GM21529 (cell line): ENCODE results near the gene ATG4A.
A peak's percentile ranks its signal among the peaks of the same experiment; 100 is the strongest.

Experiments
- ATAC-seq: cut with Tn5 transposase; IDR thresholded peaks from one replicate; pipeline ENCODE4 v1.9.1; 2021; ENCODE audit not compliant: unreplicated experiment

The ATG4A gene, protein sequence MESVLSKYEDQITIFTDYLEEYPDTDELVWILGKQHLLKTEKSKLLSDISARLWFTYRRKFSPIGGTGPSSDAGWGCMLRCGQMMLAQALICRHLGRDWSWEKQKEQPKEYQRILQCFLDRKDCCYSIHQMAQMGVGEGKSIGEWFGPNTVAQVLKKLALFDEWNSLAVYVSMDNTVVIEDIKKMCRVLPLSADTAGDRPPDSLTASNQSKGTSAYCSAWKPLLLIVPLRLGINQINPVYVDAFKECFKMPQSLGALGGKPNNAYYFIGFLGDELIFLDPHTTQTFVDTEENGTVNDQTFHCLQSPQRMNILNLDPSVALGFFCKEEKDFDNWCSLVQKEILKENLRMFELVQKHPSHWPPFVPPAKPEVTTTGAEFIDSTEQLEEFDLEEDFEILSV

DNA sequence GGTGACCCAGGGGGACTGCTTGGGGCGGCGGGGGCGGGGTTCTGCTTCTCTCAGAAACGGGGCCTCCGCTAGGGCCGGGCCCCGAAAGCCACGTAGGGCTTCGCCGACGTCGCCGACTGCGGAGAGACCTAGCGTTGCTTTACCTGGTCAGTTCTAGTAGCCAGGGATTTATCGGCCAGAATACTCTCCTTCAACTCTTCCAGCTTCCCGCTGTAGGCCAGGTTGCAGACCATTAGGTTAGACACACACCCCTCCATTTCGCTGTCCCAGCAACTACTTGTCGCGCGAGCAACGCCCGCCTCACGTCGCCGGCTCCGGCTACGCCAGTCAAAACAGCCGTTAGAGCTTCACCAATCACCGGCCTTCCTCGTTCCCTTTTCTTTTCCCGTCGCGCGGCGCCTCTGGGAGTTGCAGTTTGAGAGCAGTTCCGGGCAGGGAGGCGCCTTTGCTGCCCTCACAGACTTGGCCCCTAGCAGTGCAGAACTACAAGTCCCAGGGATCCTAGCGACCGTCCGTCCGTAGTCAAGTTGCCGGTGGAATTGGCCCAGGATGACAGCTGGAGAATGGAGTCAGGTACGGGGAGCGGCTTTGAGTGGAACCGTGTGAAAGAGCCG lies at the start of gene ATG4A, which contains the start of gene PSMD10:
Gene ATG4A (plus strand): TSS at position 515 of the 614 bp plus-strand sequence. CDS start 49 bp downstream, at position 564.
Gene PSMD10 (minus strand): TSS at position 279 of the 614 bp plus-strand sequence. CDS start 22 bp downstream, at position 257.
- peak; percentile 96 for ATAC-seq

DNA sequence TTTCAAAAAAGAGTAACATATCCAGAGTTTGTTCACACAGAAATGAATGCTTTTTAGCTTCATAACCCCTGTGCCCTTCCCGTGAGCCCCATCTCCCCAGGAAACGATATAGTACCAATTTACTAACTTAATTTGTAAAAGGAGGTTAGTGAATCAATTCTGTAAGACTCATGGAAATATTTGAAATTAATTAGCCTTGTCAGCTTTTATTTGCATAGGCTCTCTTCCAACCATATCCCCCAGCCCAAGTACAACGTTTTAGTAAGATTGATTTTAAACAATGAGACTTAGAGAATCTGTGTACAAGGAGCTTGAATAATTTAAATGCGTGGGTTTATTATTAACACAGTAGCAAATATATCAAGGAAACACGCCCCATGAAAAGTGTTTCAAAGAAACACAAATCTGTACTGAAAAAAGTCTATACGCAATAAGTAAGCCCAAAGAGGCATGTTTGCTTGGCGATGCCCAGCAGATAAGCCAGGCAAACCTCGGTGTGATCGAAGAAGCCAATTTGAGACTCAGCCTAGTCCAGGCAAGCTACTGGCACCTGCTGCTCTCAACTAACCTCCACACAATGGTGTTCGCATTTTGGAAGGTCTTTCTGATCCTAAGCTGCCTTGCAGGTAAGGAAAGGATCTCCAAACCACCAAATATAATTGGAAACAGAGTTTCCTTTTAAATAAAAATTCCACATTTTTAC lies 46.9 kb upstream of the ATG4A start, which contains the start of gene VSIG1:
Gene VSIG1 (plus strand): TSS at position 512 of the 703 bp plus-strand sequence. CDS start 66 bp downstream, at position 578.
- ATAC-seq = no peak

DNA sequence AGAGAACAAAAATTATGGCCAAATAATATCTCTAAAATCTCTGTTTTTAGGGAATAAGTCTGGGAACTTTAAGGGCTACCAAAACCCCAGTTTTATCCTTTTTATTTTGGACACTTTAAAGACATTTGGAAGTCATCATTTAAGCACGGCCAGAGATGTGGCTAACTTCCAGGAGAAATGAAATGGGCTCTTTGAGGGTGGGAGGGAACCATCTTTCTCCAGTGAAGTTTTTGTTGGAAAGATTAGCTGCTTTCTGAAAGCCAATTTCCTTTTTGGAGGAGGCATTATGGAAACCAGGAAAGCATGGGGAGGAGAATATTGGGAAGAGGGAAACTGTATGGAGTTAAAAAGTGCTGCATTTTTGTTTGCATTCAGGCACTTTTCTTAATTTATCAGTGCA lies 41.9 kb upstream of the ATG4A start:
- ATAC-seq = no peak

DNA sequence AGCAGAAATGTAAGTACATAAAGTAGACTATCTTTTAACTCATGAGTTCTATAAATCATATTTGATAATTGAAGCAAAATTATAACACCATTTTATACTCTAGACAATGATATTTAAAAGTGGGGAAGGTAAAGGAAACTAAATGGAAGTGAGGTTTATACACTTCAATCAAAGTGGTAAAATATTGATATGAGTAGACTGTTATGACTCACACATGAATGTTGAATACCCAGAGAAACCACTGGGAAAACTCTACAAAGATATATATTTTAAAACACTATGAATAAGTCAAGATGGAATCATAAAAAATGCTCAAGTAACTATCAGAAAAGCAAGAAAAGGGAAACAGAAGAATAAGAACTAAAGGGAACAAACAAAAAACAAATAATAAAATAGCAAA lies 38.4 kb upstream of the ATG4A start:
- ATAC-seq = no peak

DNA sequence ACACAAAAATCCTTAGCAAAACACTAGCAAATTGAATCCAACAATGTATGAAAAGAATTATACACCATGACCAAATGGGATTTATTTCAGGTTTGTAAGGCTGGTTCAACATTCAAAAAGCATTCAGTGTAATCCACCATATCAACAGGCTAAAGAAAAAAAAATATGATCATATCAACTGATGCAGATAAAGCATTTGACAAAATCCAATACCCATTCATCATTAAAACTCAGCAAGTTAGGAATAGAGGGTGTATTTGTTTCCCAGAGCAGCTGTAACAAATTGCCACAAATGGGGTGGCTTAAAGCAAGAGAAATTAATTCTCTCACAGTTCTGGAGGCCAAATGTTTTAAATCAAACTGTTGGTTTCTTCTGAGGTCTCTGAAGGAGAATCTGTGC lies 36.0 kb upstream of the ATG4A start:
- no peak for ATAC-seq

DNA sequence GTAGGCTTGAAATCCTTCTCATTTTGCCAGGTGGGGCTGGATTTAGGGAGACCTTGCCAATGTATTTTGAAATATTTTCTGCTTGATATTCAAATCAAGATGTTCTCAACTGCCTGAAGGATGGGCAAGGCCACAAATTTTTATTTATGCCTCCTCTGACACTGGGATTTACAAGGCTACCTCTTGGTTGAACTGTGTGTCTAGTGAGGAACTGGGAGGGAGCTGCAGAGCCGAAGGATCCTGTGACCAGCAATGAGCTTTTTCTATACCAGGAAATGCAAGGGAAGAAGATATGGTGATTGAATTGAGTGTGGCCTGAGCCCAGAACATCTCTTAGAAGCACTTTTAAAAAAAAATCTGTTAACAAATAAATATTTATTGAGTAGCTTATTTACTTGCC lies 31.8 kb upstream of the ATG4A start:
- ATAC-seq = no peak

DNA sequence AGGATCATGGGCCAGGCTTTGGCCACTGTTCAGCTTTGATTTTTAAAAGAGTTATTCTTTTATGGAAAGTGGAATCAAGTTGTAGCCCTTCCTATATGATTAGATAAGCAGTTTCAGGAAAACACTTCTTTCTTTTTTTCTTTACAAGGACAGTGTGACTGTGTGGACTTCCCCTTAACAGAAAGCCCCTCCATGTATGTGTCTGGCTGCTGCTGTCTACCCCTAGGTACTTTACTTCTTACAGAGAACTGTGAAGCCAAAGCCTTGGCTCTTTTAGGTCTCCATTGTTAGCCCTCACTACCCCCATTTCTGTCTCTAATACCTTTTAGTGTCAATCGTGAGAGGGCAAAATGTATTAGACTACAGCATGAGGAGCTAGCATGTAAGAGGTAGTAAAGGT lies 27.6 kb upstream of the ATG4A start:
- peak; percentile 29 for ATAC-seq

DNA sequence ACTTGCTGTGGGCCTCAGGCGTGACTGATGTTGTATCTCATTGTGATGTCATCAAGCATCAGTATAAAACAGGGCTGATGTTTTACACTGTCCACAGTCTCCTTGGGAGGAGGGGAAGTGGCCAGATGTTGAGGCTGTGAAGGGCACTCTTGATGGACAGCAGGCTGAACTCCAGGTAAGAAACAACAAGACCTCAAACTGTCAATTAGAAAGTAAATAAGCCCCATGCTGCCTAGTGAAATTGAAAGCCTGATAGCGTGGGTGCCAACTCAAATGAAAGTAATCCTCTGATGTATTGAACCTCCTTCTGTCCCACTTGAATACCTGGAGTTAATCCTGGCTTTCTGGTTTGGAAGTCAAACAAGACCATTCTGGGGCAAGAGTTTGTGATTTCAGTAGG lies 27.0 kb upstream of the ATG4A start:
- ATAC-seq = peak; percentile 61

DNA sequence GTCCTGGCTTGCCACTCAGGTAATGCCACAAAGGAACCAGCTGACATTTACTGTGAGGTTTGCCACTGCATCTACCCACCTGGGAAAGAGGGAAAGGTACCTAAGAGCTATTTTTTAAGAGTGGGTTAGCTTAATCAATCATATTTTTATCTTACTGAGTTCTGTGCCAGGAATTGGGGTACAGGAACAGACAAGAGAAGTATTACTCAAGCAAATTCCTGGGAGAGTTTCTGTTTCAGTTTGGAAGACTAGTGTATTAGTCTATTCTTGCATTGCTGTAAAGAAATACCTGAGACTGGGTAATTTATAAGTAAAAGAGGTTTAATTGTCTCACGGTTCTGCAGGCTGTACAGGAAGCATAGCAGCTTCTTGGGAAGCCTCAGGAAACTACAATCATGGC lies 23.5 kb upstream of the ATG4A start:
- no peak for ATAC-seq

DNA sequence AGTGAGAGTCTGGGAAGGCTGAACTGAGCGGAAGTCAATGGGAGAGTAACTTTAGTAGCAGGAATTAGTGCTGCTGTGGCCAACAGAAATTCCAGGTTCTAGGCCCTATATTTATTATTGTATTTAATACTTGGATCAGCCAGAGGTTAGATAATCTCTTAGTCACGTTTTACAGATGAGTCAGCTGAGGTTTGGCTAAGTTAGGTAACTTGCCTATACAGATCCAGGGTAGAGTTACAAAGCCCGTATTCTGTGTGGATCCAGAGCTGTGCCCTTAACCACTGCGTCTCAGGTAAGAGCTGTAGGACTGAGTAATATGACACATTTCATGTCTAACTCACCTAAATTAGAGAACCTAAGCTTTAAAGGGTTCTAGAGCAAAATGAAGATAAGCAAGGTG lies 20.7 kb upstream of the ATG4A start:
- no peak for ATAC-seq

DNA sequence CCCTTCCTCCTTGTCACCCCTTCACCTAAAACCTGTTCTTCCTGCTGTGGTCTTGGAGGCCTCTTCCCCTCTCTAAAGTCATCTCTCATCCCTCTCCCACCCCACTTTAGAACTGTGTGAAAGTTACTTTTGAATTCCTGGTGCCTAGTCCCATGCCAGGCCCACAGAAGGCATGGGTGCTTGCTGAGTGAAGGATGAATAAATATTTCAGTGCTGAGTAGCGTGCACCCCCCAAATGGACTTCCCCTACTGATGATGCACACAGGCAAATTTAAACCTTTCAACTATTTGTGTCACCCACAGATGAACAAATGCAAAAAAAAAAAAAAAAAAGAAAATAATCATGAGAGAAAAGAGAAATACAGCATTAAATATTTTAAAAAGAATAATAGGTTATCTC lies 20.0 kb upstream of the ATG4A start:
- no peak for ATAC-seq

DNA sequence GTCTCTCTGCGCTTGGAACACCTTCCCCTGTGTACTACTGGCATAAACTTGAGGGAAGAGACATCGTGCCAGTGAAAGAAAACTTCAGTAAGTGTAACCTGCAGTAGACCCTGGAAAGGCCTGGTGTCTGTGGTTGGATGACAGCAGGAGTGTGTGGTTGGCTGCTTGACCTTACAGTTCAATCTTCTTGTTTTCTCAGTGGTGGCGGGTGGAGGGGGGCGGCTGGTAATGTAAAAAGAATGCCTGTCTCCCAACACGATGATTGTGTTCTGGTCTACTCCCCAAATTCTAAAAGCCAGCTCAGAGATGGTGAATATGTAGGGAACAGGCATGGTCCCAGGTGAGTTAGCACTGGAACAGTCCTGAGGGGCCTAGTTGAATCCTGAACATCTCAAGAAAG lies 18.8 kb upstream of the ATG4A start:
- ATAC-seq = no peak

DNA sequence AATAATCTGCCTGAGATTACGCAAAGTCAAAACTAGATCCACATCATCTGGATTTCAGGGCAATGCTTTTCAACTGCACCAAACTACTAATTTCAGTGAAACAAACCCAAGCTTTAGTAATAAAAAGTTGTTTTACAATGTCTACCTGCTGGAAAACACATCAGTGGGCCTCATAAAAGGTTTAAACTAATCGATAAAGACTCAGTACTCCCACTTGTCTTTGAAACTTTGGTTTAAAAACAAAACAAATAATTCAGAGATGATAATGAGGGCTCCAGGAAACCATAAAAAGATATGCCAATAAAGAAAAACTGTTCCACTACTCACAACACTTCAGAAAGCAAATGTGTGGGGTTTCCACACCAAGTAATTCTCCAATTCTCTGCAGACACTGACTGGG lies 10.5 kb upstream of the ATG4A start:
- no peak for ATAC-seq

DNA sequence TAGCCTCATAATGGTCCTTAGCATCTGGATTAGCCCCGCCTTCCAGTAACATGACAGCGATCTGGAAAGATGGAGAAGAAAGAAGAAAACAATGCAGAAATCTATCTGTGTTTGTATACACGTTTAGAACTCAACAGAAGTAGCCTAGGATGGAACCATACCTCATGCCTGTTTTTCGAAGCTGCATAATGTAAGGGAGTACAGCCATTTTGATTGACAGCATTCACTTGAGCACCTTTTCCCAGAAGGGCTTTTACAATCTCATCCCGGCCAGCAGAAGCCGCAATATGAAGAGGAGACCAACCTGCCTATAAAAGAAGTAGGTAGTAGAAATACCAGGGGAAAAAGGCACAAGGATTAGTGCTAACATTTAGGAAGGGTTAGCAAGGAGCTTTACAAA lies 3.8 kb upstream of the ATG4A start:
- ATAC-seq = no peak

DNA sequence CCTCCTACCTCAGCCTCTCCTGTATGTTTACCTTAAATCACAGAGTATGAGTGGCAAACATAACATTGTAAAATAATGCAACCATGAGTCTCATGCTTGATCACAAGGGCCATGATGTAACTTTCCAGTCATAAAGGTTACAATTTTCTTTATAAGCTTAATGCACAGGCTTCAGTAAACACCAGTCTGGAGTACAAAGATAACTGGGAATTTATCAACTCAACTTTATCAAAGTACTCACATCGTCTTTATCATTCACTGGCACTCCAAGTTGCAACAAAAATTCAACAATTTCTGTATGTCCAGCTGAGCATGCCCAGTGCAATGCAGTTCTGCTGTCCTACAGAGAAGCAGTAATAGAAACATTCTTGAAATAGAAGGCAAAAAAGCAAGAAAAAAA lies 3.1 kb upstream of the ATG4A start:
- no peak for ATAC-seq

DNA sequence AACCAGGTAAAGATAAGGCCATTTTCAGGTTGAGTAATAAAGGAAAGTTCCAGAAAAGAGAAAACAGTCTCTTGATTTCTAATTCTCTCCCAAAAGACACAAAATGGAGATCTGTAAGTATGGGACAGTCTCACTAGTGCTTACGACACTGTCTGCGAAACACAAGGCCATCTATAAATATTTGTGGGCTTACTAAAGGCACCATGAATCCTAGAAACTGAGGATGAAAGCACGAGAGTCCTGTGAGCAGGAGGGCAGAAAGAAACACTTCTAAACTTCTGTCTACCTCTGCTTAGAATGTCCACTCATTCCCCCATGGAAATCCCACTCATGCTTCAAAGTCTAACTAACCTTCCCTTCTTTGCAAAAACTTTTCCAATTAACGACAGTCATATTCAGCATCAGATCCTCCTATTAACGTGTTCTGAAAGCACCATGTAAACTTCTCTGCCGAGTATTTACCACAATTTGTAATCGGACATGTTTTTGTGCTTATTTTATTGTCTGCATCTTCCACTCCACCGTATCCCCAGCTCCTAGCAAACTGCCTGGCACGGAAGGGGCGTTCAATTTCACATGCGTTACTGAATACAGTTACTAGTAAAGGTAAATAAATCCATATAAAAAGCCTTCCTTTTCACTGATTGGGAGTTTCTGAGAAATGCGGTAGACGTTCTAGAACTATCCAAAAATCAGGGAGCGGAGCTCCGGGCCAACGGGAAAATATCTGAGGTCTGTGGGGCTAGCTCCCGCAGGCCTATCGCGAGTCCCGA lies 901 bp upstream of the ATG4A start:
- no peak for ATAC-seq

DNA sequence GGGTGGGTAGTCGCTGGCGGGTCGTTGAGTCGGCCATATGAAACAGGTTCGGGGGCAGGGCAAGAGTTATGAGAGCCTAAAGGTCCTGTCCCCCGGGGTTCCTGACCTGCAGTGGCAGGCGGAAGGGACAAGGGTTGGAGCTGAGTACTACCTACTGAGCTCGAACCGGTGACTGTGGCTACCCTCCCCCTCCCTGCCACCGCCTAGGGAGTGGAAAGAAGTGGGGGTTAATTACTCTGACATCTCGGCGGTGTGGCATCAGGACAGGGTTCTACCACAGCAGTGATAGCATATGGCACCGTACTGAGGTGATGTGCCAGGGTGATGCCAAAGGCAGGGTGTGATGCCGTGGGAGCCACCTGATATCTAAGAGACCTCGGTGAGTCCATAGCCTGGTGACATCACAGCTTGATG lies 307 bp downstream of the ATG4A start:
- ATAC-seq = peak; percentile 43

DNA sequence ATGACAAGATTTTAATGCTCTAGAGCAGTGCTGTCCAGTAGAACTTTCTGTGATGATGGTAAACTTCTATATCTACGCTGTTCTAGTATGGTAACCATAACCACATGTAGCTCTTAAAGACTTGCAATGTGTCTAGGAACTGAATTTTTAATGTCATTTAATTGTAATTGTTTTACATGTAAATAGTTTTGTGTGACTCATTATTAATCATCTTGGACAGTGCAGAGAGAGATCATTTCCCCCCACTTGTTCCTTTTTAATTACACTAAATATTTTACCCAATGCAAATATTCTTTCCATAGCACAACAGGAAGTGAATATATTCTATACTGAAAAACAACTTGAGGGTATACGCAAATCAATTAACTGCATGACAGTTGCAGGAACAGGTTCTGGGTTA lies 5.8 kb downstream of the ATG4A start:
- ATAC-seq = no peak

DNA sequence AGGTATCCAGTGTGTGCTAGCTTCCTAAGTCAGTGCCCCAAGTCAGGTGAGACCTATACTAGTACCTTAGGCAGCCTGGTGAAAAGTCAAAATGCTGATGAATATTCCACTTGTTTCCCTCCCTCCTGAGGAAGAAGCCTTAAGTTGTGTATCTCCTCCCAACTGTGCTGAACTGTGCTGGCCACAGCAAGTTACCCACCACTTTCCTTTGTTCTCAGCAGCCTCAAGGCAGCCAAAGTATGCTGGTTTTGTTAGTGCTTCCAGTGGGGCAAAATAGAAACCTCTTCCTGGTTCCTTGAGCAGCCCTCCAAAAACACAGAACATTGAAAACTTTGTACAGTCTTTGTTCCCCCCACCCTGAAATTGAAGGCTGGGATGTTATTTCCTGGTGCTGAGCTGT lies 13.9 kb downstream of the ATG4A start:
- no peak for ATAC-seq

DNA sequence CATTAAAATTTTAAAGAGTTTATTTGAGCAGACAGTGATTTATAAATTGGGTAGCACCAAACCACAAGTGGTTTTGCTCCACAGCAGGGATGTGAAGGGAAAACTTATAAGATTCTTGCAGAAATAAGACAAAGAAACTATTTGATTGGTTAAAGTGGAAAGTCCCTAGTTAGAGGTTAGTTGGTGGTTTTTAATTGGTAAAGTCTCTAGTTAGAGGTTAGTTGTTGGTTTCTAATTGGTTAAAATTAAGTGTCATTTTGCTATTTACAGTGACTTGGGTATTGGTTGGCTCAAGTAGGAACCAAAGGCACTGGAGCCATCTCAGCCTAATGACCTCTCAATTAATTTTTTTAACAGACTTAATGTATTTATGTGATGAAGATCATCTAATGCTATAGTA lies 23.0 kb downstream of the ATG4A start:
- ATAC-seq = no peak

DNA sequence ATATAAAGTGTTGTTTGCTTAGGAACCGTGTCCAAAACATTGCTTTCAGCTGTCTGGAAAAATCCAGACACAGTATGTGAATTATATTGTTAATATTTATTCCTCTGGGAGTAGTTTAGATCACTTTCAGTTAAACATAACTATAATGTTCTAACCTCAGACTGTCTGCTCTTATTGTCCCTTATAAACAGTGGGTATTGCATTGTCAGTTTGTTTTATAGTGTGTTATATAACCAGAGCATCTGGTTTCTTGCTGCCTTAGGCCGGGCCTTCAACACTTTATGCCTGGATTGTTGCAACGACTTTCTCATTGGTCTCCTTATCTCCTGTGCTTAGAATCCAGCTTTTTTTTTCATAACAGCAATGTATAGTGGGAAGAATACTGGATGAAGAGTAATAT lies 26.4 kb downstream of the ATG4A start:
- no peak for ATAC-seq
